ENCODE measurements around the gene CYBC1. TPM values are rescaled to one million over a fixed set of nuclear protein-coding genes. Genes with fewer than 3 reads are reported as not detected.

CYBC1 gene
- polyA plus RNA-seq, 3 donors: 160 to 225 (median 217) TPM

- Histone ChIP-seq H3K4me1 (ENCODE audit: control insufficient read depth in 1 of 2, insufficient read depth in 2 of 2, low read length in 2 of 2) (peaks cover 3 to 8% of the 10 kb centered on the region in 2 donors), H3K4me3 (replicated peaks in 1 of 3; ENCODE audit: low read depth in 2 of 3, low read length in 3 of 3) (no peak overlapping the region), H2AFZ (ENCODE audit: insufficient read depth, low read depth, low read length, poor library complexity, severe bottlenecking) (no peak overlapping the region), H3K79me2 (ENCODE audit: insufficient read depth, low read length) (no peaks in the 10 kb centered on the region), H3K9ac (ENCODE audit: insufficient read depth, low read length, poor library complexity, severe bottlenecking) (no peak overlapping the region), H3K36me3 (replicated peaks in 1 of 2; ENCODE audit: control insufficient read depth in 1 of 2, insufficient read depth in 2 of 2, low read length in 2 of 2) (peaks cover 16 to 46% of the 10 kb centered on the region in 2 donors), H4K20me1 (ENCODE audit: insufficient read depth, low read length) (peaks cover 3% of the 10 kb centered on the region), H3K9me3 (replicated peaks in 1 of 2; ENCODE audit: control insufficient read depth in 1 of 2, insufficient read depth in 1 of 2, low read length in 2 of 2) (no peaks in the 10 kb centered on the region), H3K27me3 (ENCODE audit: control insufficient read depth in 2 of 2, insufficient read depth in 2 of 2, low read length in 2 of 2) (no peaks in the 10 kb centered on the region), H3K27ac (ENCODE audit: low read depth in 1 of 2, low read length in 2 of 2) (no peak overlapping the region), H3K4me2 (replicated peaks; ENCODE audit: extremely low read depth, low read length, poor library complexity, severe bottlenecking) (no peak overlapping the region)
- peak in 2 of 3 donors; percentile 18 to 41 for DNase-seq
- Mint-ChIP-seq H3K9me3 (no peaks in the 10 kb centered on the region), H3K27ac (peak overlapping the region in 1 of 7 donors; percentile 46), H3K36me3 (peaks cover 39 to 51% of the 10 kb centered on the region in 2 donors), H3K27me3 (ENCODE audit: low read depth in 3 of 3) (peaks cover 0 to 5% (median 3%) of the 10 kb centered on the region in 3 donors), H3K4me1 (peaks cover 13% of the 10 kb centered on the region), H3K4me3 (no peak overlapping the region)
- no peak for TF ChIP-seq CTCF (IDR thresholded peaks at IDR 0.05)
- WGBS (ENCODE audit: insufficient coverage): 10% methylated on average over 13 of the region's 13 CpGs
- intact Hi-C loops (cut with micrococcal nuclease): no loop called here
Measured at GRCh38 chr17:82407255-82407654, 43.3 kb downstream of the CYBC1 start.

- Histone ChIP-seq H3K27me3 (ENCODE audit: control insufficient read depth in 2 of 2, insufficient read depth in 2 of 2, low read length in 2 of 2) (no peaks in the 10 kb centered on the region), H2AFZ (ENCODE audit: insufficient read depth, low read depth, low read length, poor library complexity, severe bottlenecking) (no peak overlapping the region), H3K9me3 (replicated peaks in 1 of 2; ENCODE audit: control insufficient read depth in 1 of 2, insufficient read depth in 1 of 2, low read length in 2 of 2) (no peaks in the 10 kb centered on the region), H3K36me3 (replicated peaks in 1 of 2; ENCODE audit: control insufficient read depth in 1 of 2, insufficient read depth in 2 of 2, low read length in 2 of 2) (peaks cover 16 to 46% of the 10 kb centered on the region in 2 donors), H3K9ac (ENCODE audit: insufficient read depth, low read length, poor library complexity, severe bottlenecking) (no peak overlapping the region), H3K4me1 (ENCODE audit: control insufficient read depth in 1 of 2, insufficient read depth in 2 of 2, low read length in 2 of 2) (peaks cover 10 to 13% of the 10 kb centered on the region in 2 donors), H3K4me2 (replicated peaks; ENCODE audit: extremely low read depth, low read length, poor library complexity, severe bottlenecking) (no peak overlapping the region), H3K4me3 (replicated peaks in 1 of 3; ENCODE audit: low read depth in 2 of 3, low read length in 3 of 3) (no peak overlapping the region), H3K27ac (ENCODE audit: low read depth in 1 of 2, low read length in 2 of 2) (no peak overlapping the region), H3K79me2 (ENCODE audit: insufficient read depth, low read length) (no peaks in the 10 kb centered on the region), H4K20me1 (ENCODE audit: insufficient read depth, low read length) (peaks cover 3% of the 10 kb centered on the region)
- Mint-ChIP-seq H3K36me3 (peaks cover 41 to 52% of the 10 kb centered on the region in 2 donors), H3K27ac (peak overlapping the region in 1 of 7 donors; percentile 50), H3K27me3 (ENCODE audit: low read depth in 3 of 3) (peaks cover 0 to 5% (median 1%) of the 10 kb centered on the region in 3 donors), H3K9me3 (no peaks in the 10 kb centered on the region), H3K4me3 (no peak overlapping the region), H3K4me1 (peaks cover 18% of the 10 kb centered on the region)
- TF ChIP-seq CTCF (IDR thresholded peaks at IDR 0.05): no peak
- DNase-seq: no peak
- 96% methylated on average over 12 of the region's 14 CpGs for WGBS (ENCODE audit: insufficient coverage)
- intact Hi-C loops (cut with micrococcal nuclease): no loop called here
Measured at GRCh38 chr17:82406131-82406671, 44.4 kb downstream of the CYBC1 start.
